NCI-H1436 (cell line): ENCODE results near the gene UBE2B.
"Not testable (repeated sequence)": the region's sequence is repeated elsewhere in the genome, so short reads cannot be mapped to it uniquely, and the experiment has no call there.

ENCODE experiments used
- DNase-seq: peaks from one replicate; lab custom pipeline; 2025; lab: John Stamatoyannopoulos, UW

UBE2B gene

DNA sequence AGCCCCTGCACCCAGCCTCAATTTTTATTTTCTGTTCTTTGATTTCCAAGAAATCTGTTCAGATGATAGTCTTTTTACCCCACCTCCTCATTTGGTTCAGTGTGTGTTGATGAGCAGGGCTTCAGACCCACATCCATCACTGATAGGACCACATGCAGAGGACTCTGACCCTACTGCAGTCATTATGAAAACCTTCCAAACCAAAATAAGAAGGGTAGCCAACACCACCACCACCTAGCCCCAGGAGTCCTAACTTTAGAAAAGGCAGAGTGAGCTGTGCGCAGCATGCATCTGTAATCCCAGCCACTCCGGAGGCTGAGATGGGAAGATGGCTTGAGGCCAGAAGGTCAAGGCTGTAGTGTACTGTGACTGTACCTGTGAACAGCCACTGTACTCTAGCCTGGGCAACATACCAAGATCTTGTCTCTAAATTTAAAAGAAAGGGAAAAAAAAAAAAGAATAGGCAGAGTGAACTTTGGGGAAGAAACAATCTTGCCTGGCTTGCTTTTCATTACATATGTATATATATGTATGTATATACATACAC, 27.3 kb downstream of the UBE2B start:
- no peak for DNase-seq

GRCh38 chr5:134403951-134404350, 32.6 kb downstream of the UBE2B start:
- DNase-seq, result no peak

DNA sequence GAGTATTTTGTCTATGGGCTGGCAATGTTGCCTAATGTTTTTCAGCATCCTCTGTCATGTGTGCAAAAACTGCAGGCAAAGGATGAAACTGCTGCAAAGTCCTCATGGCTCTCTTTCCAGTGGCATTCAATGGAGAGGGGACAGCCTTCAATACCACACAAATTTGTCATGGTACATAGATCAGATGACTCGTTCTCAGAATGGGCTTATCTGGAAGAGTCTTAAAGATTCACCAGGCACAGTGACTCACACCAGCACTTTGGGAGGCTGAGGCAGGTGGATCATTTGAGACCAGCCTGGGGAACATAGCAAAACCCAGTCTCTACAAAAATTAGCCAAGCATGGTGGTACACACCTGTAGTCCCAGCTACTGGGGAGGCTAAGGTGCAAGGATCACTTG, 35.0 kb downstream of the UBE2B start:
- no peak for DNase-seq

- no peak for DNase-seq
Observed at GRCh38 chr5:134409321-134409720, 38.0 kb downstream of the UBE2B start.

GRCh38 chr5:134410822-134411221, 39.5 kb downstream of the UBE2B start:
- DNase-seq, result no peak

GRCh38 chr5:134411228-134411545, 39.8 kb downstream of the UBE2B start:
- no peak for DNase-seq

GRCh38 chr5:134411546-134412266, 40.3 kb downstream of the UBE2B start, which contains the start of gene CDKN2AIPNL:
CDKN2AIPNL (minus strand) TSS chr5:134411881; CDS start chr5:134411854, 27 bp downstream.
- peak; percentile 79 for DNase-seq

GRCh38 chr5:134413046-134413445, 41.7 kb downstream of the UBE2B start:
- DNase-seq, result no peak

DNA sequence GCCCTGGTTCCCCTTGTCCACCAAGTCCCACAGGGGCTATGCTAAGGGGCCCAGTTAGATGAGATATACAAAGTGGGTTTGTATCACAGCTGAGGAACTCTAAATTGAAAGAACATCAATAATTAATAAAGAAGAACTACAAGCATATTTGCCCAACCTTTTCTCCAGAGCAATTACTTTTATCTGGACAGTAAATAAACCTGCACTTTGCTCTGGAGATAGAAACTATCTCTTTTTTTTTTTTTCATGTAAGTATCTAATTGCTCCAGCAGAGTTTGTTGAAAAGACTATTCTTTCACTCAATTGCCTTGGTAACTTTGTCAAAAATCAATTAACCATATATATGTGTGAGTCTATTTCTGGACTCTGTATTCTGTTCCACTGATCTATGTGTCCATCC, 46.3 kb downstream of the UBE2B start:
- DNase-seq, result no peak

DNA sequence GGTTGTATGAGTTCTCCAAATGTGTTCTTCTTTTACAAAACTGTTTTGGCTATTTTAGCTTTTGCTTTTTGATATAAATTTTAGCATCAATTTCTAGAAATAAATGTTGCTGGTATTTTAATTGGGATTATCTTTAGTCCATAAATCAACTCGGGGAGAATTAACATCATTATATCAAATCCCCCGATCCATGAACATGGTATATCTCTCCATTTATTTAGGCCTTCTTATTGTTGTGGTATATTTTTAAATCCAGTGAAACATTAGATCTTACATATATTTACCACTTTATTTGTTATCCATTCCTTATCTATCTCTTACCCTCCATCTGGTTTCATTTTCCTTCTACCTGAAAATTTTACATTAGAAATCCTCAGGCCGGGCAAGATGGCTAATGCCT, 47.6 kb downstream of the UBE2B start:
- DNase-seq, result no peak

DNA sequence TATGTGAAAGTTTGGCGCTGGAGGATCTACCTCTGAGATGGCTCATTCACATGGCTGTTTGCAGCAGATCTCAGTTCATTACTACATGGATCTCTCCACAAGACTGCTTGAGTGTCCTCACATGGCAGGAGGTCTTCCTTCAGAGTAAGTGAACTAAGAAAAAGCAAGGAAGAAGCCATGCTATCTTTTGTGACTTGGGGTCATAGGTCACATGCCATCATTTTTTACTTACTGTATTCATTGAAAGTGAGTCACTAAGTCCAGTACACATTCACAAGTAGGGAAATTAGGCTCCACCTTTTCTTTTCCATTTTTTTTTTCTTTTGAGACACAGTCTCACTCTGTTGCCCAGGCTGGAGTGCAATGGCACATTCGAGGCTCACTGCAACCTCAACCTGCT, 49.0 kb downstream of the UBE2B start:
- no peak for DNase-seq

DNA sequence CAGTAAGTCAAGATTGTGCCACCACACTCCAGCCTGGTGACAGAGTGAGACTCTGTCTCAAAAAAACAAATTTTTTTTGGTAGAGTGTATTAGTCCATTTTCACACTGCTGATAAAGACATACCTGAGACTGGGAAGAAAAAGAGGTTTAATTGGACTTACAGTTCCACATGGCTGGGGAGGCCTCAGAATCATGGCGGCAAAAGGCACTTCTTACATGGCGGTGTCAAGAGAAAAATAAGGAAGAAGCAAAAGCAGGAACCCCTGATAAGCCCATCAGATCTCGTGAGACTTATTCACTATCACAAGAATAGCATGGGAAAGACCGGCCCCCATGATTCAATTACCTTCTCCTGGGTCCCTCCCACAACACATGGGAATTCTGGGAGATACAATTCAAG, 49.7 kb downstream of the UBE2B start:
- DNase-seq, result not testable (repeated sequence)

DNA sequence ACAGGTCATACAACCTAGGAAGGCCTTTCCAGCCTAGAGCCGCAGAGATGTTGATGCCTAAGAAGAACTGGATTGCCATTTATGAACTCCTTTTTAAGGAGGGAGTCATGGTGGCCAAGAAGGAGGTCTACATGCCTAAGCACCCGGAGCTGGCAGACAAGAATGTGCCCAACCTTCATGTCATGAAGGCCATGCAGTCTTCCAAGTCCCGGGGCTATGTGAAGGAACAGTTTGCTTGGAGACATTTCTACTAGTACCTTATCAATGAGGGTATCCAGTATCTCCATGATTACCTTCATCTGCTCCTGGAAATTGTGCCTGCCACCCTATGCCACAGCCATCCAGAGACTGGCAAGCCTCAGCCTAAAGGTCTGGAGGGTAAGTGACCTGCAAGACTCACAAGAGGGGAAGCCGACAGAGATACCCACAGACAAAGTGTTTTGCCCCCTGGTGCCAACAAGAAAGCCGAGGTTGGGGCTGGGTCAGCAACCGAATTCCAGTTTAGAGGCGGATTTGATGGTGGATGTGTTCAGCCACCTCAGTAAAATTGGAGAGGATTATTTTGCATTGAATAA, 51.5 kb downstream of the UBE2B start:
- DNase-seq, result no peak

DNA sequence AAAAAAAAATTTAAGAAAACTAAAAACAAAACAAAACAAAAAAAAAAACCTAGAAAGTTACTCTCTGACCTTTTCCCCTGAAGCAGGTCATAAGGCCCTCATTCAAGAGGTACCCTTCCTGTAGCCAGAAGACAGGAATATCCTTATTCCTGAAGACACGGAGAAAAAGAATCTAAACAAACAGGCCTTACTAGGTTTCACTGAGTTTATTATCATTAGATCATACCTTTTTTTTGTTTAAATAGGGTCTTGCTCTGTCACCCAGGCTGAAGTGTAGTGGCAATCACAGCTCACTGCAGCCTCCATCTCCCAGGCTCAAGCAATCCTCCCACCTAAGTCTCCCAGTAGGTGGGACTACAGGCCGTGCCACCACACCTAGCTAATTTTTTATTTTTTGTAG, 52.0 kb downstream of the UBE2B start:
- no peak for DNase-seq

GRCh38 chr5:134426361-134426760, 55.0 kb downstream of the UBE2B start:
- no peak for DNase-seq

- DNase-seq, result peak; percentile 56
Observed at GRCh38 chr5:134427540-134428041, 56.2 kb downstream of the UBE2B start.

- DNase-seq, result no peak
Observed at GRCh38 chr5:134430001-134430569, 58.7 kb downstream of the UBE2B start.

- no peak for DNase-seq
Observed at GRCh38 chr5:134432174-134432573, 60.8 kb downstream of the UBE2B start.

GRCh38 chr5:134432677-134433359, 61.4 kb downstream of the UBE2B start:
- no peak for DNase-seq

- no peak for DNase-seq
Observed at GRCh38 chr5:134435560-134435959, 64.2 kb downstream of the UBE2B start.

- DNase-seq, result peak; percentile 72
Observed at GRCh38 chr5:134436523-134437339, 65.4 kb downstream of the UBE2B start.
